B cell (primary cell): ENCODE data around the gene PITPNM2. TPM values are rescaled to one million over a fixed set of nuclear protein-coding genes. Genes with fewer than 3 reads are reported as not detected.

ENCODE experiments used
- ATAC-seq: fragments of 200-7000 bp; cut with Tn5 transposase; one replicate; pipeline ENCODE4 v1.10.0; 2021; ENCODE audit warnings: low read depth, mild to moderate bottlenecking, moderate number of reproducible peaks, moderate library complexity
- CTCF ChIA-PET: fragments of 350-600 bp; sonication (Branson Sonifier 250); formaldehyde crosslinking; loops from one replicate; lab custom pipeline; 2021; ENCODE audit warnings: antibody characterized with exemption, inconsistent platforms; lab: Charles Lee
- POLR2A ChIA-PET: fragments of 350-600 bp; sonication (Branson Sonifier 250); formaldehyde crosslinking; loops from one replicate; lab custom pipeline; 2021; ENCODE audit warnings: antibody characterized with exemption; lab: Charles Lee
- DNase-seq: peaks from one replicate; pipeline ENCODE4 v3.0.0; 2013
- H2AFZ ChIP-seq: 2 replicates; pipeline ENCODE4 v1.6.1; 2012; ENCODE audit warnings: mild to moderate bottlenecking, low read depth, low read length; ENCODE audit not compliant: insufficient read depth, poor library complexity, severe bottlenecking
- H3K27ac ChIP-seq, 2 donors: 1 replicate in 1 of 2; 2 replicates in 1 of 2; pipeline ENCODE4 v1.5.1; 2012 to 2013; ENCODE audit warnings: low read length in 2 of 2, mild to moderate bottlenecking in 2 of 2, moderate library complexity in 1 of 2
- H3K27me3 ChIP-seq, 4 experiments: fragments of 200-600 bp in 1 of 4; sonication (generic) in 1 of 4; replicated peaks in 1 of 4; 1 replicate in 2 of 4; 2 replicates in 2 of 4; pipeline versions ENCODE4 v1.6.1 to v1.7.0; 2013 to 2016; ENCODE audit warnings: low read length in 3 of 4, mild to moderate bottlenecking in 2 of 4, mixed read lengths in 1 of 4, moderate library complexity in 1 of 4; ENCODE audit not compliant: insufficient read depth in 4 of 4, control insufficient read depth in 3 of 4; ENCODE audit errors: control extremely low read depth in 1 of 4
- H3K36me3 ChIP-seq, 2 experiments: replicated peaks in 1 of 2; 1 replicate in 1 of 2; 2 replicates in 1 of 2; pipeline versions ENCODE4 v1.6.1 to v1.7.1; 2013; ENCODE audit warnings: low read length in 1 of 2; ENCODE audit not compliant: insufficient read depth in 2 of 2, control insufficient read depth in 1 of 2; ENCODE audit errors: control extremely low read depth in 1 of 2, extremely low read depth in 1 of 2
- H3K4me1 ChIP-seq, 2 donors: fragments of 200-600 bp in 1 of 2; sonication (generic) in 1 of 2; 1 replicate in 1 of 2; 2 replicates in 1 of 2; pipeline versions ENCODE4 v1.5.1 to v1.6.1; 2013 to 2017; ENCODE audit warnings: low read length in 2 of 2; ENCODE audit not compliant: control insufficient read depth in 2 of 2, insufficient read depth in 2 of 2
- H3K4me2 ChIP-seq: replicated peaks from 2 replicates; pipeline ENCODE3; 2012; ENCODE audit warnings: mild to moderate bottlenecking, low read depth, low read length; ENCODE audit not compliant: poor library complexity, severe bottlenecking
- H3K4me3 ChIP-seq, 5 experiments: fragments of 200-600 bp in 1 of 5; sonication (generic) in 1 of 5; 1 replicate in 3 of 5; 2 replicates in 2 of 5; pipeline versions ENCODE4 v1.5.1 to v1.7.0; 2011 to 2016; ENCODE audit warnings: low read length in 4 of 5, mild to moderate bottlenecking in 4 of 5, low read depth in 2 of 5, control low read depth in 1 of 5, moderate library complexity in 1 of 5; ENCODE audit not compliant: insufficient read depth in 1 of 5; ENCODE audit errors: control extremely low read depth in 1 of 5, extremely low read depth in 1 of 5
- H3K79me2 ChIP-seq: fragments of 200-600 bp; sonication (generic); one replicate; pipeline ENCODE4 v1.6.0; 2016; ENCODE audit warnings: low read length; ENCODE audit not compliant: control insufficient read depth, insufficient read depth
- H3K9ac ChIP-seq: fragments of 200-600 bp; sonication (generic); 2 replicates; pipeline ENCODE4 v1.6.1; 2017; ENCODE audit warnings: mild to moderate bottlenecking, low read length, moderate library complexity
- H3K9me3 ChIP-seq, 3 donors: one replicate each; pipeline versions ENCODE4 v1.6.1 to v1.7.1; 2013; ENCODE audit warnings: low read length in 2 of 3; ENCODE audit not compliant: control insufficient read depth in 2 of 3, insufficient read depth in 1 of 3; ENCODE audit errors: control extremely low read depth in 1 of 3
- H4K20me1 ChIP-seq: 2 replicates; pipeline ENCODE4 v1.6.0; 2012; ENCODE audit warnings: mild to moderate bottlenecking, low read length; ENCODE audit not compliant: insufficient read depth, control insufficient read depth, poor library complexity, severe bottlenecking
- H3K27ac Mint-ChIP-seq: one replicate; pipeline ENCODE4 v1.8.0; 2021; ENCODE audit warnings: mixed read lengths
- H3K27me3 Mint-ChIP-seq: one replicate; pipeline ENCODE4 v1.8.0; 2021; ENCODE audit warnings: mixed read lengths
- H3K4me1 Mint-ChIP-seq: one replicate; pipeline ENCODE4 v1.8.0; 2021; ENCODE audit warnings: mixed read lengths
- H3K4me3 Mint-ChIP-seq: one replicate; pipeline ENCODE4 v1.8.0; 2021; ENCODE audit warnings: mixed read lengths
- H3K9me3 Mint-ChIP-seq: one replicate; pipeline ENCODE4 v1.8.0; 2022; ENCODE audit warnings: mixed read lengths; ENCODE audit not compliant: insufficient read depth
- CTCF ChIP-seq: fragments of 200-600 bp; IDR thresholded peaks from one replicate; pipeline ENCODE4 v1.8.0; 2022; ENCODE audit warnings: antibody characterized with exemption, mild to moderate bottlenecking
- EZH2 ChIP-seq: IDR thresholded peaks from 2 replicates; pipeline ENCODE4 v1.6.1; 2012; ENCODE audit warnings: borderline replicate concordance, low read depth, mild to moderate bottlenecking, moderate library complexity, low read length; ENCODE audit not compliant: insufficient read depth, poor library complexity, severe bottlenecking
- WGBS: methylation state at CpG from one replicate; pipeline ENCODE4 v1.1.5; 2013; ENCODE audit warnings: missing lambda C conversion rate; ENCODE audit not compliant: insufficient coverage; 5-methylcytosine and 5-hydroxymethylcytosine counted together
- intact Hi-C: fragments of 100-400 bp; cut with micrococcal nuclease; formaldehyde crosslinking; loops from one replicate; pipeline ENCODE4 v1.10.0; 2022
- polyA plus RNA-seq: library from polyadenylated mRNA; depleted of rRNA; stranded (reverse); fragments of >200 nt; gene quantifications from 2 replicates; pipeline ENCODE4 v1.2.3, GENCODE V29; 2012
- total RNA-seq, 2 donors: library from RNA; stranded (reverse); fragments of 120-200 nt in 1 of 2; gene quantifications; 1 replicate in 1 of 2; 2 replicates in 1 of 2; pipeline versions ENCODE4 v1.2.3 to v1.2.4, GENCODE V29; 2013 to 2022

Gene PITPNM2
- total and polyA plus RNA-seq, 2 donors (not counting 1 experiment from before 2014, with no cell fraction given): 9.6 to 28.6 TPM

- Histone ChIP-seq H3K9ac (no peak overlapping the region), H3K4me2 (no peak overlapping the region), H3K36me3 (peaks cover 4 to 29% of the 10 kb centered on the region in 2 experiments), H2AFZ (no peak overlapping the region), H3K27ac (no peak overlapping the region), H3K9me3 (no peaks in the 10 kb centered on the region), H3K4me1 (no peaks in the 10 kb centered on the region), H3K27me3 (no peaks in the 10 kb centered on the region), H3K79me2 (no peaks in the 10 kb centered on the region), H4K20me1 (no peaks in the 10 kb centered on the region), H3K4me3 (no peak overlapping the region)
- Mint-ChIP-seq H3K4me3 (no peak overlapping the region), H3K27ac (no peak overlapping the region), H3K27me3 (no peaks in the 10 kb centered on the region), H3K9me3 (no peaks in the 10 kb centered on the region), H3K4me1 (peaks cover 2% of the 10 kb centered on the region)
- TF ChIP-seq EZH2 (no peak), CTCF (no peak)
- ATAC-seq (no peak), DNase-seq (no peak)
- 95% methylated on average over 3 of the region's 9 CpGs for WGBS
- intact Hi-C loops: no loop called here
- CTCF ChIA-PET: no interaction called here
- POLR2A ChIA-PET: no interaction called here
Observed at GRCh38 chr12:123164710-123165261, 13.9 kb upstream of the PITPNM2 start.

- Mint-ChIP-seq H3K4me3 (no peak overlapping the region), H3K27ac (no peak overlapping the region), H3K4me1 (peaks cover 2% of the 10 kb centered on the region), H3K9me3 (no peaks in the 10 kb centered on the region), H3K27me3 (no peaks in the 10 kb centered on the region)
- peaks cover 4 to 33% of the 10 kb centered on the region in 2 experiments for H3K36me3 ChIP-seq
- H3K79me2 ChIP-seq: no peaks in the 10 kb centered on the region
- CTCF ChIA-PET: no interaction called here
- no peaks in the 10 kb centered on the region for H4K20me1 ChIP-seq
- H2AFZ ChIP-seq: no peak overlapping the region
- WGBS: no CpG with 5 or more reads among the region's 3 CpGs
- DNase-seq (no peak), ATAC-seq (no peak)
- no peak for TF ChIP-seq EZH2
- TF ChIP-seq CTCF: no peak
- POLR2A ChIA-PET: no interaction called here
- H3K4me2 ChIP-seq: no peak overlapping the region
- H3K27ac ChIP-seq: no peak overlapping the region
- no peaks in the 10 kb centered on the region for H3K27me3 ChIP-seq
- intact Hi-C loops: no loop called here
- H3K9me3 ChIP-seq: no peaks in the 10 kb centered on the region
- H3K4me3 ChIP-seq: no peak overlapping the region
- no peak overlapping the region for H3K9ac ChIP-seq
- no peaks in the 10 kb centered on the region for H3K4me1 ChIP-seq
Observed at GRCh38 chr12:123164222-123164621, 13.3 kb upstream of the PITPNM2 start.
